Activated T-helper 1 cell treated with Interleukin-2 at 50 U/mL for 16 hours (primary cell): ENCODE data around the gene FPGS.
"Not testable (repeated sequence)": the region's sequence is repeated elsewhere in the genome, so short reads cannot be mapped to it uniquely, and the experiment has no call there.

Experiments used
- DNase-seq: peaks from one replicate; pipeline ENCODE4 v3.0.0-alpha.2; 2020; ENCODE audit warnings: low read depth

FPGS gene

DNA sequence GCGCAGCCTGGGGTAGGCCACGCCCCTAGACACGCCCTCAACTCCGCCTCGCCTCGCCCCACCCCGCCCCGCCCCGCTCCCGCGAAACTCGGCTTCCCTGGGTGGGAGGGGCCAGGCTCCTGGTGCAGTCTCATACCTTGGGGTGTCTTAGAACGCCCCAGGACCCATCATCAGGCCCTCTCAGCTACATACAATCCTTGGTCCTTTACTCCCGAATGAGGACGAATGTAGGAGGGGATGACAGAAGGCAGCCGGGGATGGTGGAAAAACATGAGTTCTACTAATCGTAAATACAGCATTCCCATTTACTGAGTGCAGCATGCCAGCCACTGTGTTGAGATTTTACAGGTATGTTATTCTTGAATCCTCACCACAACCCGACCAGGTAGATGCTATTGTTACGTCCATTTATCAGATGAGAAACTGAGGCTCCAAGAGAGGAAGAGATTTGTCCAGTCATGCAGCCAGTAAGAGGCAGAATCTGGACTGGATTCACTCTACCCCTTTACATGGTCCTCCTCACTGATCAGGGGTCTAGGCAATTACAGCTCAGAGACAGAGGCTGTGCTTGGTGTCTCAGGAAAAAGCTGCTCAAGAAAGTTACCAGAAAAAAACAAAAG lies 31.0 kb upstream of the FPGS start:
- DNase-seq, result no peak

DNA sequence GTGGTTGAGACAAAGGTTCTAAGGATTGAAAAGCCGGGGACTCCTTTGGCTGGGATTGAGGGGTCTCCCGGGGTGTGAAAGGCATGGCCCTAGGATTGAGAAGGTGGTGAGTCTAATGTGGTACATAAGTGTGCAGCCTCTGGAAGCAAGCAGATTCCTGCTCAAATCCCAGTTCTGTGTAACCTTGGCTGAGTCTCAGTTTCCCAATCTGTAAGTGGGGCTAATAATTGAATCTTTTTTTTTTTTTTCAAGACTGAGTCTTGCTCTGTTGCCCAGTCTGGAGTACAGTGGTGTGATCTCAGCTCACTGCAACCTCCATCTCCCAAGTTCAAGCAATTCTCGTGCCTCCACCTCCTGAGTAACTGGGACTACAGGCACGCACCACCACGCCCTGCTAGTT lies 30.1 kb upstream of the FPGS start:
- DNase-seq, result no peak

DNA sequence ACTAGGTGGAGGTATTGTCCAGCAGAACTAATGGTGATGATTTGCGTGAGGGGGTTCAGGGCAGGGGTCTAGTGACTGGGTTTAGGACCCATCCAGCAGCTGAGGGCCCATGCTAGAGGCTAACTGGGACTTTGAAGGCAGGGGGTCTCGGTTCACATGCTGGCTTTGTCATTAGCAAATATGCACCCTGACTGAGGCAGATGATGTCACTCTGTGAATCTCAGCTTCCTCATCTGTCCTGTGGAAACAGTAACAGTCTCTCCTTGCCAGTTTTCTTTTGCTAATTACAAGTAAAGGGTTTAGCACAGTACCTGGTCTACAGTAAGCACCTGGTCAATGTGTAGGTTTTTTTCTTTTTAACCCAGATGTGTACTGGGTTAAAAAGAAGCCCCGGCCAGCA lies 29.4 kb upstream of the FPGS start:
- no peak for DNase-seq

DNA sequence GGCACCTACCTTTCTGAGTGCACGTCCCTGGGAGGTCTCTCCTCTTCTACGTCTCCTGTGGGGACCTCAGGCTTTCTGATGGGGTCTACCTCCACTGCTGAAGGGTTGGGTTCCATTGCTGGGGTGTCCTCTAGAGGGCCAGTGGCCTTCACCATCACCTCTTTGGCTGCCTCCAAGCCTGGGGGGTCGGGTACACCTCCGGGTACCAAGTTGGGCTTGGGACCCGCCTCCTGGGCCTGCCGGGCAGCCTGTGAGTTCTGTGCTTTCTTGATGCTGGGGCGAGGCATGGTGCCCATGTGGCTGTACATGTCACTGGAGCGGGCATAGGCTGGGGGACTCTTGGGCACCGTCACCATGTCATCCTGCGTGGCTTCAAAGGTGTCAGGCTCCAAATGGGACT lies 28.7 kb upstream of the FPGS start:
- DNase-seq, result no peak

- peak; percentile 65 for DNase-seq
Observed at GRCh38 chr9:127776195-127776923, 26.3 kb upstream of the FPGS start.

DNA sequence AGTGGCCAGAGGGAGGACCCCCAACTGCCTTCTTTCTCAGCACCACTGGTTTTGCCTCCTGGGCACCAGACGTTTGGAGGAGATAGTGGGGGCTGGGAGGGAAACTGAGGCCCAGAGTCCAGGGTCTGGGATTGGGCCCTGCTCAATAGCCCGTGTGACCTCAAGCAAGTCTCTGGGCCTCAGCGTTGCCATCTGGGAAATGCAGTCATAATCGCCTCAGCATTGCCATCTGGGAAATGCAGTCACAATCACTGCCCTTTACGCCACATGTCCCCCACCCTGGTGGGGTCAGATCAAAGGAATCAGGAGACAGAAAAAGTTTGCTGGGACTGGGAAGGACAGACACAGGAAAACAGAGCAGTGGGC lies 25.8 kb upstream of the FPGS start:
- DNase-seq, result no peak

DNA sequence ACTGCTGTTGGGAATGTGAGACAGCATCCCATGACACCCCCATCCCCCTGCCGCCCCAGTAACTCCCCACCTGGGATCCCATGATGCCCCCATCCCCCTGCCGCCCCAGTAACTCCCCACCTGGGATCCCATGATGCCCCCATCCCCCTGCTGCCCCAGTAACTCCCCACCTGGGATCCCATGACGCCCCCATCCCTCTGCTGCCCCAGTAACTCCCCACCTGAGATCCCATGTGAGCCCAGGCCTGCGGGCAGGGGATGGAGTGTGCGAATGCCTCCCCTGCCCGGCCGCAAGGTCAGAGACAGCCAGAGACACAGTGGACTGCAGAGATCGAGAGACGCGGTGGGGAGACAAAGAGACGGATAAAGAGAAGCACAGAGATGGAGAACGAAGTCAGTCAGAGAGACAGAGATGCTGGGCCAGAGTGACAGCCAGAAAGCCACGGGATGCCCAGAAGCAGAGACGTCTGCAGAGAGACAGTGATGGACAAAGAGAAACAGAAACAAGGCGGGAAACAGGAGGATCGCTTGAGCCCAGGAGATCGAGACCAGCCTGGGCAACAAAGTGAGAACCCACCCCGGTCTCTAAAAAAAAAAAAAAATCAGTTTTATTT lies 25.2 kb upstream of the FPGS start:
- DNase-seq, result no peak

DNA sequence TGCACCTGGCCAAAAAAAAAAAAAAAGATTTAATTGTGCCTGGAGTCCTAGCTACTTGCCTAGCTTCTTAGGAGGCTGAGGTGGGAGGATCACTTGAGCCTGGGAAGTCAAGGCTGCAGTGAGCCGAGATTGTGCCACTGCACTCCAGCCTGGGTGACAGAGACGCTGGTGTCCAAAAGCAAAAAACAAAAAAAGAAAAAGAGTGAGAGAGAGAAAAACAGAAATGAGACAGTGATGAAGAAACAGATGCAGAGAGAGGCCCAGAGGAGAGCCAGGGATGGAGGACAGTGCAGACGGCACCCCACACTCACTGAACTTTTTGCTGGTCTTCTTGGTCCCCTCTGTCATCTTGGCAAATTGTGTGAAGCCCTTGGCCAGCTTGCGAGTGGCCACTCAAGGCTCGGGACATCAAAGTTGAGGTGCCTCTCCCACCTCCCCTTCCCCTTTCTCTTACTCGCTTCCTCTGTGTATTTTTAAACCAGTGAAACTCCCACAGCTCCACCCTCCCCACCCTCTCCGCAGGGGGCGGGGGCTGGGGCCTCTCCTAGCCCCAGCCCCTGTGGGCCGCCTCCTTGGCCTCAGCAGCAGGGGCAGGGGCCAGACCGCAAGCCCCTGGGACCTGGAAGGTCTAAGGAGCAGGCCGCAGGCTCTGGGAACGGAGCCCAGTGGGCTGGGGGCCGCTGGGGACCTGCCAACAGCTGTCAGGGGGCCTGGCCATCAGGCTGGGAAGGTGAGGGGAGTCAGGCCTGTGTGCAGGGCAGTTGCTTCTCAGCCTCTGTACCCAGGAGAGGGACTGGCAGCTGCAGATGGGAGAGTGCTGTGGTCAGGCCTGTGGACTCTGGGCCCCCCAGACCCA lies 24.2 kb upstream of the FPGS start, which contains the start of gene SH2D3C:
SH2D3C (minus strand) TSS at position 387 of the 856 bp plus-strand sequence; CDS start at position 348, 39 bp downstream.
- DNase-seq, result no peak

DNA sequence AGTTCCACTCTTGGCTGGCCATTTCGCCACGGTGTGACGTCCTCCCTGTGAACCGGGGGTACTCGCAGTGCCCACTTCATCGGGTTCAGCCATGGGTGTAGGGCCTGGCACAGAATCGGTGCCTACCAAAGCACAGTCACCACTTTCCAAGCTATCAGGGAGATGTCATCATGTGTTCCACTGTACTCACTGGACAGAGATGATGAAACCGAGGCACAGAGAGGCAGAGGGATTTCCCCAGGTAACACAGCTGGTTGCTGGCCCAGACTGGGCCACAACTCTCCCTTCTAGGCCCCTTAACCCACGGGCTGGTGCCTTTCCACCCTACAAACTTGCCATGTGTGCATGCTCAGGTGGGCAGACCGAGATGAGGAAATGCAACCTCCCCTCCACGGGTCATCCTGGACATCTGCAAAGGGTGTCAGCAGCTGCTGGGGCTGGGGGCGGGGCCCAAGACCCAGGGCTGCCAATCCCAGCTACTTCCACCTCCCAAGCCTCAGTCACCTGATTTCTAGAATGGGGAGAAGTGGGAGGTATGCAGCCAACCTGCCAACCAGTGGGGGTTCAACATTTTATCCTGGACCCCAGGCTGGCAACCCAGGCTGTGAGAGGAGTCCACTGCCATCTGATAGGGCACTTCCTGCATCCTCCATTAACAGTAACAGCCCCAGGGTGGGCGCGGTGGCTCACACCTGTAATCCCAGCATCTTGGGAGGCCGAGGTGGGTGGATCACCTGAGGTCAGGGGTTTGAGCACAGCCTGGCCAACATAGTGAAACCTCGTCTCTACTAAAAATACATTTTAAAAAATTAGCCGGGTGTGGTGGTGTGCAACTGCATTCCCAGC lies 23.3 kb upstream of the FPGS start:
- DNase-seq, result no peak

GRCh38 chr9:127780126-127780885 lies 22.4 kb upstream of the FPGS start:
- no peak for DNase-seq

DNA sequence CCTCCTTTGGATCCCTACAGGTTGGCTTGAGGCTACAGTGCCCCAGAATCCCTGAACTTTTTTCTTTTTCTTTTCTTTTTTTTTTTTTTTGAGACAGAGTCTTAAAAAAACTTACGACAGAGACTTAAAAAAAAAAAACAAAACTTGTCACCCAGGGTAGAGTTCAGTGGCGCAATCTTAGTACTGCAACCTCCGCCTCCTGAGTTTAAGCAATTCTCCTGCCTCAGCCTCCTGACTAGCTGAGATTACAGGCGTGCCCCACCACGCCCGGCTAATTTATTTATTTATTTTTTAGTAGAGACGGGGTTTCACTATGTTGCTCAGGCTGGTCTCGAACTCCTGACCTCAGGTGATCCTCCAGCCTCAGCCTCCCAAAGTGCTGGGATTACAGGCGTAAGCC lies 21.8 kb upstream of the FPGS start:
- DNase-seq, result not testable (repeated sequence)

- DNase-seq, result no peak
Observed at GRCh38 chr9:127781806-127782205, 20.9 kb upstream of the FPGS start.

DNA sequence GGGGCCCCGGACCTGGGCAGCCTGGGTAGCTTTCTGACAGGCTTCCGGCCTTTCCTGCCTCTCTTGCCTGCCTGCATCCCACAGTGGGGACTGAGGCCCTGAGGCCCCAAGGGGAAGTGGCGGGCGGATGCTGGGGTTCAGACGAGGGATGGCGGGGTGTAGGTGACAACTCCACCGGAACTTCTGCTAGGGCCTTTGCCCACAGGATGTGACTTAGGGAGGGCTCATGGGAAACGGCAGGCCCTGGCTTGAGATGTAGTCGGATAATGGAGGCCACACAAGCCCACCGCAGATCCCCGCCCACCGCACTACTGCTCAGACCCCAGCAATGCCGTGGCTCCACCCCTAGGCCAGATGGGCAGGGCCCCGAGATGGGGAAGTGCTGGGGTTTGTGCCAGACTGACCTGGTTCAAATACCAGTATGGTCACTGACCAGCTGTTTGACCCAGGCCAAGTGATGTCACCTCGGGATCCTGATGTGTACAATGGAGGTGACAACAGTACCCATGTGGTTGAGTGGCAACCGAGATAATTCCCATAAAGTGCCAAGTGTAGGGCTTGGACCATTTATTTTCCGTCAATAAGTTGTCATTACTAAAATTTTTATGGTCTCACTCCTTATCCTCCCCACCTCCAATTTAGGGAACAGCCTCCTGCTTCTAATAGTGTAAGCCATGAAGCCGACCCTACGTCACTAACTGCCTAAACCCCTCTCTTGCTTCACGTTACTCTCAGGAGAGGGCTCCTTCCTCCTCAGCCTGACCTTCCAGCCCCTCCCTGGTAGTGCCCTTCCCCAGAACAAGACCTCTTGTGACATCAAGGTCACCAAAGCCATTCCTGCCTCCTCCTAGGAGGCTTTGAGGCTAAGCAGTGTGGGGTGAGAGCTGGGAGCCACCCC lies 19.3 kb upstream of the FPGS start:
- peak; percentile 67 for DNase-seq

GRCh38 chr9:127785023-127785932 lies 17.4 kb upstream of the FPGS start:
- DNase-seq, result peak; percentile 88

GRCh38 chr9:127785933-127786772 lies 16.5 kb upstream of the FPGS start, which contains the start of gene CDK9:
Gene CDK9, plus strand, starts transcription at chr9:127786034. Its CDS starts 115 bp downstream, at chr9:127786149.
- peak; percentile 92 for DNase-seq

- no peak for DNase-seq
Observed at GRCh38 chr9:127786773-127787104, 15.9 kb upstream of the FPGS start.

DNA sequence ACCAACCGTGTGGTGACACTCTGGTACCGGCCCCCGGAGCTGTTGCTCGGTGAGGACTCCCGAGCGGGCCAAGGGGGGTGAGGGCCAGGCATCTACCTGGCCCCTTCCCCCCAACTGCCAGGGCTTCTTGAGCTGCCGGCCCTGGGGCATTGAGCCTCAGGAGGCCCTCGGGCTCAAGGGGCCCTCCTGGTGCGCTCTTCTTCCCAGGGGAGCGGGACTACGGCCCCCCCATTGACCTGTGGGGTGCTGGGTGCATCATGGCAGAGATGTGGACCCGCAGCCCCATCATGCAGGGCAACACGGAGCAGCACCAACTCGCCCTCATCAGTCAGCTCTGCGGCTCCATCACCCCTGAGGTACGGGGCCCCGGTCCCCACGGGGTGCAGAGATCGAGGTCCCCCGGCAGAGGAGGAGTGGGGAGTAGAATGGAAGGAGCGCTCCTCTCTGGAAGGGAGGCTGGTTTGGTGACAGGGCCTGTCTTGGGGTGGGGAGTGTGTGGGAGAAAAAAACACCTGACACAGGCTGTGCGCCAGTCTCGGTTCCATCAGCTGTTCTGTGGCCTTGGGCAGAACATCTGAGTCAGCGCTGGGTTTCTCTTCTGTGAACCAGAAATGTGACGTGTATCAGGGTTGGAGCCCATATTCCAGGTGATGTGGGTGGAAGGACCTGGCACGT lies 14.2 kb upstream of the FPGS start:
- DNase-seq, result no peak
